ENCODE data around the gene BIN1. TPM values are rescaled to one million over a fixed set of nuclear protein-coding genes. Genes with fewer than 3 reads are reported as not detected.

Gene BIN1
- total and polyA plus RNA-seq, 4 experiments from 2014 or later, result 99.4 to 163 (median 122) TPM

GRCh38 chr2:127048969-127049897 is 57.7 kb downstream of the BIN1 start:
- POLR2A ChIA-PET (ENCODE audit: partially characterized antibody), result interaction anchor here (0.5 kb wide), 1 partner anchor 33 kb away, joined by 3 read pairs; no protein-coding TSS in a partner anchor
- Mint-ChIP-seq H3K27me3 (no peaks in the 10 kb centered on the region), H3K4me1 (peaks cover 0 to 13% (median 4%) of the 10 kb centered on the region in 4 donors), H3K9me3 (peaks cover 0 to 2% (median 0%) of the 10 kb centered on the region in 8 donors), H3K4me3 (no peak overlapping the region), H3K27ac (no peak overlapping the region), H3K36me3 (peaks cover 8 to 33% of the 10 kb centered on the region in 2 donors)
- H3K36me3 ChIP-seq (ENCODE audit: insufficient read depth, low read length), result peaks cover 18% of the 10 kb centered on the region
- H3K4me3 ChIP-seq (ENCODE audit: low read length in 2 of 2), result no peak overlapping the region
- no peaks in the 10 kb centered on the region for H3K4me1 ChIP-seq (ENCODE audit: insufficient read depth, low read length)
- no peaks in the 10 kb centered on the region for H3K27me3 ChIP-seq (ENCODE audit: insufficient read depth, low read length)
- H3K27ac ChIP-seq (ENCODE audit: low read depth, low read length), result no peak overlapping the region
- intact Hi-C loops (cut with micrococcal nuclease), result no loop called here
- DNase-seq, result peak in 1 of 5 donors; percentile 18
- CTCF ChIA-PET (ENCODE audit: partially characterized antibody), result interaction anchor here (0.6 to 2.9 kb wide), 7 partner anchors 8 to 77 kb away, joined by 3 to 16 read pairs (median 5); no protein-coding TSS in a partner anchor
- H3K9me3 ChIP-seq (ENCODE audit: control insufficient read depth in 1 of 2, low read length in 2 of 2), result no peaks in the 10 kb centered on the region

DNA sequence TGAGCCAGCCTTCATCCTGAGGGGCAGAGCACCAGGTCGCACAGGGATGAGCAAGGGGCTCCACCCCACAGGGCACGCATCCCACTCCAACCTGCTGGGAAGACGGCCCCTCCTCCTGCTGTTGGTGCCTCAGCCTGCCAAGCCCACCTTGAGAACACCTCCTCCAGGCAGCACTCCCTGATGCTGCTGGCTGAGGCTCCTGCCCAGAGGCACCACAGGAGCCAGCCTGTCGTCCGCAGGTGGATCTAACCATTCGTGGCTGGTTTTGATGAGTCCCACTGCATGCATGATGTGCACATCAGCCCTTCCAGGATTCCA is 58.4 kb downstream of the BIN1 start:
- CTCF ChIA-PET (ENCODE audit: partially characterized antibody), result interaction anchor here (1.3 kb wide), 1 partner anchor 31 kb away, joined by 3 read pairs; no protein-coding TSS in a partner anchor
- Histone ChIP-seq H3K4me1 (ENCODE audit: insufficient read depth, low read length) (no peaks in the 10 kb centered on the region), H3K9me3 (ENCODE audit: control insufficient read depth in 1 of 2, low read length in 2 of 2) (no peaks in the 10 kb centered on the region), H3K4me3 (ENCODE audit: low read length in 2 of 2) (no peak overlapping the region), H3K27me3 (ENCODE audit: insufficient read depth, low read length) (no peaks in the 10 kb centered on the region), H3K27ac (ENCODE audit: low read depth, low read length) (no peak overlapping the region), H3K36me3 (ENCODE audit: insufficient read depth, low read length) (peaks cover 17% of the 10 kb centered on the region)
- peak in 1 of 5 donors; percentile 34 for DNase-seq
- no peaks in the 10 kb centered on the region for H3K27me3 Mint-ChIP-seq
- H3K36me3 Mint-ChIP-seq, result peaks cover 8 to 29% of the 10 kb centered on the region in 2 donors
- H3K4me3 Mint-ChIP-seq, result no peak overlapping the region
- POLR2A ChIA-PET (ENCODE audit: partially characterized antibody), result no interaction called here
- no peak overlapping the region for H3K27ac Mint-ChIP-seq
- intact Hi-C loops (cut with micrococcal nuclease), result no loop called here
- H3K9me3 Mint-ChIP-seq, result peaks cover 0 to 2% (median 0%) of the 10 kb centered on the region in 8 donors
- H3K4me1 Mint-ChIP-seq, result peaks cover 0 to 13% (median 4%) of the 10 kb centered on the region in 4 donors

GRCh38 chr2:127047716-127048617 is 59.0 kb downstream of the BIN1 start:
- Histone ChIP-seq H3K4me3 (ENCODE audit: low read length in 2 of 2) (no peak overlapping the region), H3K27ac (ENCODE audit: low read depth, low read length) (no peak overlapping the region), H3K9me3 (ENCODE audit: control insufficient read depth in 1 of 2, low read length in 2 of 2) (no peaks in the 10 kb centered on the region), H3K4me1 (ENCODE audit: insufficient read depth, low read length) (no peaks in the 10 kb centered on the region), H3K36me3 (ENCODE audit: insufficient read depth, low read length) (peaks cover 17% of the 10 kb centered on the region), H3K27me3 (ENCODE audit: insufficient read depth, low read length) (no peaks in the 10 kb centered on the region)
- peaks cover 8 to 26% of the 10 kb centered on the region in 2 donors for H3K36me3 Mint-ChIP-seq
- no peaks in the 10 kb centered on the region for H3K27me3 Mint-ChIP-seq
- peaks cover 0 to 10% (median 4%) of the 10 kb centered on the region in 4 donors for H3K4me1 Mint-ChIP-seq
- peaks cover 0 to 2% (median 0%) of the 10 kb centered on the region in 8 donors for H3K9me3 Mint-ChIP-seq
- H3K27ac Mint-ChIP-seq, result peak overlapping the region in 2 of 7 donors; percentile 29 to 30
- H3K4me3 Mint-ChIP-seq, result no peak overlapping the region
- intact Hi-C loops (cut with micrococcal nuclease), result no loop called here
- CTCF ChIA-PET (ENCODE audit: partially characterized antibody), result interaction anchor here (1.3 kb wide), 1 partner anchor 32 kb away, joined by 3 read pairs; no protein-coding TSS in a partner anchor
- DNase-seq, result peak in 1 of 5 donors; percentile 2
- POLR2A ChIA-PET (ENCODE audit: partially characterized antibody), result no interaction called here

DNA sequence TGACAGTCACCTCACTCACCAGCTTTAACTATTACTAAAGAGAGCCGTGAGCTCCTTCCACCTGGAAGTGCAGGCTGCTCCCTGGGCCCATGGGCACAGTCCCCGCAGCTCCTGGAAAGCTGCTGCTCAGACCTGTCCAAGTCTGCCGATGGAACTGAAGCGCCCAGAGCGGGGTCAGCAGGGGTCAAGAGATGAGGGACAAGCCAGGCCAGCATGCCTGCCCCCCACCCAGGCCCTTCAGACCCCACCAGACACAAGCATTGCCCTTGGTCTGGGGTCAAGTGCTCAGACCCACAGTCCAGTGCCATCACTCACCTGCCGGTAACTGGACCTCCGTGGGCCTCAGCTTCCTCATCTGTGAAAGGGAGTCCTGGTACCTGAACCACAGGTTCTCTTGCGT is 59.9 kb downstream of the BIN1 start:
- Mint-ChIP-seq H3K27ac (no peak overlapping the region), H3K9me3 (peaks cover 0 to 2% (median 0%) of the 10 kb centered on the region in 8 donors), H3K36me3 (peaks cover 8 to 21% of the 10 kb centered on the region in 2 donors), H3K4me3 (no peak overlapping the region), H3K27me3 (no peaks in the 10 kb centered on the region), H3K4me1 (peaks cover 0 to 5% (median 2%) of the 10 kb centered on the region in 4 donors)
- Histone ChIP-seq H3K9me3 (ENCODE audit: control insufficient read depth in 1 of 2, low read length in 2 of 2) (no peaks in the 10 kb centered on the region), H3K27me3 (ENCODE audit: insufficient read depth, low read length) (no peaks in the 10 kb centered on the region), H3K36me3 (ENCODE audit: insufficient read depth, low read length) (peaks cover 17% of the 10 kb centered on the region), H3K27ac (ENCODE audit: low read depth, low read length) (no peak overlapping the region), H3K4me1 (ENCODE audit: insufficient read depth, low read length) (no peaks in the 10 kb centered on the region), H3K4me3 (ENCODE audit: low read length in 2 of 2) (no peak overlapping the region)
- intact Hi-C loops (cut with micrococcal nuclease), result no loop called here
- peak in 1 of 5 donors; percentile 14 for DNase-seq
- ChIA-PET CTCF (ENCODE audit: partially characterized antibody) (interaction anchor here (1.3 kb wide), 1 partner anchor 33 kb away, joined by 3 read pairs; no protein-coding TSS in a partner anchor), POLR2A (ENCODE audit: partially characterized antibody) (no interaction called here)

DNA sequence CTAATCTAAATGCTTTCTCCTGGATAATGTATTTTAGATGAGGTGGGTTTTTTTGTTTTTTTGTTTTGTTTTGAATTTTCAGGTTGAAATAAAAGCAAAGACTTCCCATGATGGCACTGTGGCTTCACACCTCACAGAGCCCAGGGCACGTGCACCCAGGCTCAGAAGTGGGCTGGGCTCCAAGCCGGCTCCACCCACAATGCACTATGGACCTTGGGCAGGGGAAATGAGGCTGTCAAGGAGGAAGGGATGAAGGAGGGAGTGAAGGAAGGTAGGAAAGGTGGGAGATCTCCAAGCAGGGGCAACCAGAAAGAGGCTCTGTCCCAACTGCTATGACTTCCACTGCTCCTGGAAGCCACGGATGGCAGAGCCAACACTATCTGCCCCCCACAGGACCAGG is 60.4 kb downstream of the BIN1 start:
- peaks cover 0 to 5% (median 2%) of the 10 kb centered on the region in 4 donors for H3K4me1 Mint-ChIP-seq
- Histone ChIP-seq H3K9me3 (ENCODE audit: control insufficient read depth in 1 of 2, low read length in 2 of 2) (no peaks in the 10 kb centered on the region), H3K4me3 (ENCODE audit: low read length in 2 of 2) (no peak overlapping the region), H3K36me3 (ENCODE audit: insufficient read depth, low read length) (peaks cover 17% of the 10 kb centered on the region), H3K27me3 (ENCODE audit: insufficient read depth, low read length) (no peaks in the 10 kb centered on the region), H3K4me1 (ENCODE audit: insufficient read depth, low read length) (no peaks in the 10 kb centered on the region), H3K27ac (ENCODE audit: low read depth, low read length) (no peak overlapping the region)
- H3K36me3 Mint-ChIP-seq, result peaks cover 8 to 20% of the 10 kb centered on the region in 2 donors
- intact Hi-C loops (cut with micrococcal nuclease), result no loop called here
- H3K9me3 Mint-ChIP-seq, result peaks cover 0 to 2% (median 0%) of the 10 kb centered on the region in 8 donors
- ChIA-PET CTCF (ENCODE audit: partially characterized antibody) (no interaction called here), POLR2A (ENCODE audit: partially characterized antibody) (no interaction called here)
- no peaks in the 10 kb centered on the region for H3K27me3 Mint-ChIP-seq
- no peak for DNase-seq
- H3K4me3 Mint-ChIP-seq, result no peak overlapping the region
- H3K27ac Mint-ChIP-seq, result no peak overlapping the region

- Histone ChIP-seq H3K4me1 (ENCODE audit: insufficient read depth, low read length) (no peaks in the 10 kb centered on the region), H3K4me3 (ENCODE audit: low read length in 2 of 2) (no peak overlapping the region), H3K36me3 (ENCODE audit: insufficient read depth, low read length) (peaks cover 17% of the 10 kb centered on the region), H3K27me3 (ENCODE audit: insufficient read depth, low read length) (no peaks in the 10 kb centered on the region), H3K9me3 (ENCODE audit: control insufficient read depth in 1 of 2, low read length in 2 of 2) (no peaks in the 10 kb centered on the region), H3K27ac (ENCODE audit: low read depth, low read length) (no peak overlapping the region)
- peak overlapping the region in 1 of 7 donors; percentile 71 for H3K27ac Mint-ChIP-seq
- H3K36me3 Mint-ChIP-seq, result peaks cover 8 to 20% of the 10 kb centered on the region in 2 donors
- ChIA-PET POLR2A (ENCODE audit: partially characterized antibody) (no interaction called here), CTCF (ENCODE audit: partially characterized antibody) (no interaction called here)
- peaks cover 0 to 5% (median 2%) of the 10 kb centered on the region in 4 donors for H3K4me1 Mint-ChIP-seq
- no peak overlapping the region for H3K4me3 Mint-ChIP-seq
- peak in 1 of 5 donors; percentile 18 for DNase-seq
- peaks cover 0 to 2% (median 0%) of the 10 kb centered on the region in 8 donors for H3K9me3 Mint-ChIP-seq
- H3K27me3 Mint-ChIP-seq, result no peaks in the 10 kb centered on the region
- intact Hi-C loops (cut with micrococcal nuclease), result no loop called here
Measured at GRCh38 chr2:127045792-127046501, 61.0 kb downstream of the BIN1 start.
